NCI-H345 treated with DMSO at 0.1 percent for 48 hours (cell line): ENCODE results near the gene RNF113A.
A peak's percentile ranks its signal among the peaks of the same experiment; 100 is the strongest.
"Not testable (repeated sequence)": the region's sequence is repeated elsewhere in the genome, so short reads cannot be mapped to it uniquely, and the experiment has no call there.

Experiments used
- DNase-seq: peaks from one replicate; lab custom pipeline; 2025; ENCODE audit not compliant: unreplicated experiment; lab: John Stamatoyannopoulos, UW

RNF113A gene

DNA sequence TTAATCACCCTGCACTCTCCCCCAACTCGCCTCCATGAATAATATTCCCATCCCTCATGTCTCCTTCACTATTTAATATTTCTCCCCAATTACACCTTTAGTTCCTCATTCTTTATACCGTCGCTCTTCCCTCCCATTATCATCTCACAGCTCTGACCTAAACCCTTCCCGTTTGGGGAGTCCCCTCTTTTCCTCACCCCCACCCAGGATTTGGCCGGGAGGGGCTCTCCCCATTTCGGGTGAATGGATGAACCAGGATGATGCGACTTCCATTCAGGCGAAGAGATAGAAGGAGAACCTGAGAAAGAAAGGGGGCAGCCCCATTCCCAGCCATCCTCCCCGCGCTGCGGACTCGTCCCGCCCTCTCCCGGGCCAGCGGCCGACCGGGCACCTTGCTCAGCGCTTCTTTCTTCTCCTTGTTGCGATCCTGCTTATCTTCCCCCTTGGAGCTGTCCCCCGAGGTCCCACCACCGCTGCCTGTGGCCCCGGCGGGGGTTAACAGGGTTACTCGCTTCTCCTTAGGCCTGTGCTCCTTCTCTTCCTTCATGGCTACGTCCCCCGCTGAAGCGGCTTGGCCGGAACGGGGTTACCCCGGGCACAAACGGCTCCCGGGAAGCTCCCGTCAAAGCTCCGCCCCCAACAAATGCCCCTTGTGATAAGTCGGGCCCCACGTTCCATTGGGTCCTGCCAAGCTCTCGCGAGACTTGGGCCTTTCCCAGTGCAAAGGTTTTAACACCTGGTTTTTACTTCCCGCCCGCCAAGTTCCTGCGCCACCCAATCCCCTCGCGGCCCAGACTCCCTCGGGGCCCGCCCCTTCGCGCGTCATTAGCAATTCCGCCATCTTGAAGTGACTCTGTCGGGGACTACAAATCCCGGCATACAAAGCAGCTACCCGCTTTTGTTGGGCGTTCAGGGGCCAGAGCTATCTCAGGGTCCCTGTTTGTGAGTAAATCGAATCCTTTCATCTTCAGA lies 18.9 kb downstream of the RNF113A start, which contains the start of gene UPF3B:
Gene UPF3B (minus strand): TSS at position 582 of the 972 bp plus-strand sequence. CDS start 35 bp downstream, at position 547.
- peak; percentile 92 for DNase-seq

GRCh38 chrX:119833905-119834304 lies 37.6 kb downstream of the RNF113A start:
- DNase-seq, result no peak

DNA sequence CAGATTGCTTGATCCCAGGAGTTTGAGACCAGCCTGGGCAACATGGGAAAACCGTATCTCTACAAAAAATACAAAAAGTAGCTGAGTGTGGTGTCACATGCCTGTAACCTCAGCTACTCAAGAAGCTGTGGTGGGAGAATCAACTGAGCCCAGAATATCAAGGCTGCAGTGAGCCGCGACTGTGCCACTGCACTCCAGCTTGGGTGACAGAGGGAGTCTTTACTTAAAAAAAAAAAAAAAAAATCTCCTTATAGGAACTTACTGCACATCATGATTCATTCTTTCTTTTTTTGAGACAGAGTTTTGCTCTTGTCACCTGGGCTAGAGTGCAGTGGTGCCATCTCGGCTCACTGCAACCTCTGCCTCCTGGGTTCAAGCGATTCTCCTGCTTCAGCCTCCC lies 43.1 kb downstream of the RNF113A start:
- DNase-seq, result no peak

DNA sequence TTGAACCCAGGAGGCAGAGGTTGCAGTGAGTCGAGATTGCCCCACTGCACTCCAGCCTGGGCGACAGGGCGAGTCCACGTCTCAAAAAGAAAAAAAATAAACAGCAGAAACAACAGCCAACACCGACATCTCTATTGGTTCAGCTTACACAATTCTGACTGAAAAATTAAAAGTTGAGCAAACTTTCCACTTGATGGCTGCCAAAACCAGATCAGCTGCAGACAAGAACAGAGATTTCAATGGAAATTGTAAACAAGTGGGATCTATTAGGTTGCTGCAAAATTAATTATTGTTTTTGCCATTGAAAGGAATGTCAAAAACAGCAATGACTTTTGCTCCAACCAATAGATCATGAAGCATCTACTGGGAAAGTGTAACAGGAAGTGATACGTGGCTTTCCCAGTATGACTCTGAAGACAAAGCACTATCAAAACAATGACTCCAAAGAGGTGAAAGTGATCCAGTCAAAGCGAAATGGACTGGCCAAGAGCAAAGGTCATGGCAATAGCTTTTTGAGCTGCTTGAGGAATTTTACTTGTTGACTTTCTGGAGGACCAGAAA lies 45.1 kb downstream of the RNF113A start:
- no peak for DNase-seq

DNA sequence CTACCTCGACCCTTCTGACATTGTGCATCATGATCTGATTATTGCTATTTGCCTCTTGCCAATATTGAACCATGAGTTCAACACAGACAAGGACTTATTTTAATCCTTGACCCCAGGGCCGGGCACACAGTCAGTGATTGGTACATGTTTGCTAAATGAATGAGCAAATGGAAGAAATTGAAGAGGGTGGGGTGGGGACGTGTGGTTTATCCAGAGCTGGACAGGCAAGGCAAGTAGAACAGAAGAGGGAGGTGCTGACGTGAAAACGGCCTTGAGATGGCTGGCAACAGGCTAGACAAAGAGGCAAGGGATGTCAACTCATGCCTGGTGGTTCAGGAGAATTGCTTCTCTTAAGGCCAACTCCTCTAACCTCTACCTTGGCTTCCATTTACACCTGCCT lies 47.3 kb downstream of the RNF113A start:
- DNase-seq, result not testable (repeated sequence)

GRCh38 chrX:119821703-119822102 lies 49.8 kb downstream of the RNF113A start:
- not testable (repeated sequence) for DNase-seq
